ENCODE results near the gene MTCL1. TPM values are rescaled to one million over a fixed set of nuclear protein-coding genes. Genes with fewer than 3 reads are reported as not detected.

The MTCL1 gene
- total and polyA plus RNA-seq, 9 of the 15 experiments (the other 6 are each of a cell fraction or from before 2014, with no cell fraction given): 0.21 to 7.4 (median 3.7) TPM

DNA sequence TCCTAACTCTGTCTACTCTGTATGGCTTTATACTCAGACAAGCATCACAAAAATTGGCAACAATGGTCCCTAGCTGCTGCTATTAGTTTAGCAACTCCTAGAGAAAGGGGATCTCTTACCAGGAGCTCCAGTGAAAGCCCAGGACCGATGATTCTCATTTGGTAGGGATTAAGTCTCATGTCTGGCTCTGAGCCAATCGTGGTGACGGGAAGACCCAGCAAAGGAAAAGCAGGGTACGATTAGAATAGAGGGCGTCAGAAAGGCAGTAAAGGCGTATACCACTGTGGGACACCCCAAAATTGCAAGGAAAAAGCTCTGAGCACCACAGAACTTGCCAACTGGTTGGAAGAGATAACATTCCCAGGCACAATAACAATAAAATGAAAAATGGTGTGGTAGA is 129.5 kb downstream of the MTCL1 start:
- intact Hi-C loops (cut with micrococcal nuclease): no loop called here
- CTCF ChIA-PET (ENCODE audit: low intra/inter-chr PET ratio): no interaction called here

More for the DNA sequence above, 129.5 kb downstream of the MTCL1 start:
- no peaks in the 10 kb centered on the region for H4K20me1 ChIP-seq (replicated peaks; ENCODE audit: control insufficient read depth, insufficient read depth, low read length)
- in situ Hi-C loops (cut with MboI): no loop called here
- no peak for FAIRE-seq
- no TSS peak for BruUV-seq (replicated peaks)
- DNase-seq (ENCODE audit: extremely low read depth in 1 of 4, low spot score in 3 of 4): peak in 2 of 4 experiments; percentile 30 to 34
- H3K4me2 ChIP-seq (ENCODE audit: insufficient read depth, low read length): peak overlapping the region; percentile 33
- peaks cover 8 to 12% of the 10 kb centered on the region in 2 experiments; a peak in 4 of 5 replicates for H3K4me1 ChIP-seq (replicated peaks in 1 of 2; ENCODE audit: control insufficient read depth in 2 of 2, insufficient read depth in 2 of 2, low read length in 2 of 2)
- ATAC-seq: peak; percentile 21
- peaks cover under 1 to 11% of the 10 kb centered on the region in 2 experiments; a peak in 3 of 5 replicates for H3K27me3 ChIP-seq (ENCODE audit: control insufficient read depth in 2 of 2, insufficient read depth in 2 of 2, low read length in 2 of 2)
- no peaks in the 10 kb centered on the region; the same call in 1 of the 2 replicates for H3K9me3 ChIP-seq (replicated peaks; ENCODE audit: control insufficient read depth, insufficient read depth, low read depth, low read length)
- WGBS (ENCODE audit: insufficient coverage, low coverage, missing lambda C conversion rate): 4% methylated on average over 6 of the region's 6 CpGs
- no peaks in the 10 kb centered on the region for H3K36me3 ChIP-seq (ENCODE audit: control insufficient read depth, insufficient read depth, low read length)
- H3K27ac ChIP-seq (ENCODE audit: extremely low read depth, low read depth, low read length): no peak overlapping the region
- POLR2A ChIA-PET: interaction anchor here (0.8 to 1.0 kb wide), 3 partner anchors 12 to 203 kb away, joined by 3 to 5 read pairs (median 4); no protein-coding TSS in a partner anchor
- H2AFZ ChIP-seq (ENCODE audit: low read depth, low read length): peak overlapping the region; percentile 10
- no peaks in the 10 kb centered on the region for H3K9me1 ChIP-seq (ENCODE audit: control insufficient read depth, insufficient read depth, low read length)
- TF ChIP-seq NFIC (IDR thresholded peaks at IDR 0.05) (peak; percentile 95), ZBTB7A (IDR thresholded peaks at IDR 0.05; ENCODE audit: borderline replicate concordance, control insufficient read depth, low read depth, low read length) (no peak), ZNF143 (CRISPR knock-in tag; IDR thresholded peaks at IDR 0.05) (no peak), C11orf30 (IDR thresholded peaks at IDR 0.05; ENCODE audit: low read depth) (no peak), MYNN (IDR thresholded peaks at IDR 0.05) (no peak), MYNN (CRISPR knock-in tag; IDR thresholded peaks at IDR 0.05) (no peak)
- TF ChIP-seq, protein P1, sequence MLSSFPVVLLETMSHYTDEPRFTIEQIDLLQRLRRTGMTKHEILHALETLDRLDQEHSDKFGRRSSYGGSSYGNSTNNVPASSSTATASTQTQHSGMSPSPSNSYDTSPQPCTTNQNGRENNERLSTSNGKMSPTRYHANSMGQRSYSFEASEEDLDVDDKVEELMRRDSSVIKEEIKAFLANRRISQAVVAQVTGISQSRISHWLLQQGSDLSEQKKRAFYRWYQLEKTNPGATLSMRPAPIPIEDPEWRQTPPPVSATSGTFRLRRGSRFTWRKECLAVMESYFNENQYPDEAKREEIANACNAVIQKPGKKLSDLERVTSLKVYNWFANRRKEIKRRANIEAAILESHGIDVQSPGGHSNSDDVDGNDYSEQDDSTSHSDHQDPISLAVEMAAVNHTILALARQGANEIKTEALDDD (IDR thresholded peaks at IDR 0.05): 0 out of 2 replicates have a peak, but pooled peaks have one; percentile 22
- no peak overlapping the region for H3K9ac ChIP-seq (ENCODE audit: insufficient read depth in 1 of 2, low read depth in 2 of 2, low read length in 2 of 2)
- H3K4me3 ChIP-seq: no peak overlapping the region
- no peaks in the 10 kb centered on the region for H3K79me2 ChIP-seq (ENCODE audit: control insufficient read depth, insufficient read depth, low read length)

Data from K562 (cell line).